OCI-LY7 (cell line): Measurements from ENCODE around the gene RPA1.

Experiments used
- EZH2phosphoT487 ChIP-seq: fragments of 200-600 bp; sonication (generic); IDR thresholded peaks from 2 replicates; pipeline ENCODE4 v1.6.1; 2018; ENCODE audit warnings: low read depth, borderline replicate concordance, mild to moderate bottlenecking, mixed run types, antibody characterized with exemption, low read length, moderate library complexity, mixed read lengths
- TF ChIP-seq, protein P1 (sequence below): fragments of 200-600 bp; sonication (generic); conservative IDR thresholded peaks from 2 replicates; pipeline ENCODE4 v1.5.1; 2014; ENCODE audit warnings: mild to moderate bottlenecking, antibody characterized with exemption, low read length, moderate library complexity, mixed read lengths

- TF ChIP-seq, protein P1, sequence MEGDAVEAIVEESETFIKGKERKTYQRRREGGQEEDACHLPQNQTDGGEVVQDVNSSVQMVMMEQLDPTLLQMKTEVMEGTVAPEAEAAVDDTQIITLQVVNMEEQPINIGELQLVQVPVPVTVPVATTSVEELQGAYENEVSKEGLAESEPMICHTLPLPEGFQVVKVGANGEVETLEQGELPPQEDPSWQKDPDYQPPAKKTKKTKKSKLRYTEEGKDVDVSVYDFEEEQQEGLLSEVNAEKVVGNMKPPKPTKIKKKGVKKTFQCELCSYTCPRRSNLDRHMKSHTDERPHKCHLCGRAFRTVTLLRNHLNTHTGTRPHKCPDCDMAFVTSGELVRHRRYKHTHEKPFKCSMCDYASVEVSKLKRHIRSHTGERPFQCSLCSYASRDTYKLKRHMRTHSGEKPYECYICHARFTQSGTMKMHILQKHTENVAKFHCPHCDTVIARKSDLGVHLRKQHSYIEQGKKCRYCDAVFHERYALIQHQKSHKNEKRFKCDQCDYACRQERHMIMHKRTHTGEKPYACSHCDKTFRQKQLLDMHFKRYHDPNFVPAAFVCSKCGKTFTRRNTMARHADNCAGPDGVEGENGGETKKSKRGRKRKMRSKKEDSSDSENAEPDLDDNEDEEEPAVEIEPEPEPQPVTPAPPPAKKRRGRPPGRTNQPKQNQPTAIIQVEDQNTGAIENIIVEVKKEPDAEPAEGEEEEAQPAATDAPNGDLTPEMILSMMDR = no peak
- no peak for TF ChIP-seq EZH2phosphoT487
Measured at GRCh38 chr17:1868090-1868489, 38.3 kb downstream of the RPA1 start.
